IMR-90 (cell line): Measurements from ENCODE around the gene NDUFAF5. TPM values are rescaled to one million over a fixed set of nuclear protein-coding genes. Genes with fewer than 3 reads are reported as not detected.

Source experiments
- ATAC-seq: fragments of 200-7000 bp; cut with Tn5 transposase; 2 replicates; pipeline ENCODE4 v1.9.1; 2020; ENCODE audit warnings: low read depth, mild to moderate bottlenecking, moderate library complexity
- BruUV-seq: library from RNA; stranded (reverse); fragments of 400-500 nt; replicated peaks from 2 replicates; lab custom pipeline; 2021; lab: Mats Ljungman, UMichigan
- CTCF ChIA-PET: fragments of 300-600 bp; formaldehyde crosslinking; extraction: SDS; loops from one replicate; lab custom pipeline; 2021; ENCODE audit warnings: antibody characterized with exemption; lab: Yijun Ruan, JAX
- POLR2A ChIA-PET: fragments of 300-600 bp; sonication (Branson Sonifier 250); formaldehyde crosslinking; loops from one replicate; lab custom pipeline; 2022; ENCODE audit warnings: antibody characterized with exemption; ENCODE audit not compliant: unreplicated experiment; lab: Charles Lee
- DNase-seq: peaks from one replicate; pipeline ENCODE4 v3.0.0; 2013
- H2AFZ ChIP-seq: replicated peaks from 2 replicates; pipeline ENCODE3; 2013; ENCODE audit warnings: low read length, mild to moderate bottlenecking; ENCODE audit not compliant: poor library complexity
- H2AK5ac ChIP-seq: 2 replicates; pipeline ENCODE4 v1.6.1; 2013; ENCODE audit warnings: low read depth, low read length, inconsistent platforms
- H2AK9ac ChIP-seq: replicated peaks from 2 replicates; pipeline ENCODE3; 2013; ENCODE audit warnings: mild to moderate bottlenecking, low read depth, low read length, moderate library complexity; ENCODE audit not compliant: poor library complexity
- H2BK120ac ChIP-seq: 2 replicates; pipeline ENCODE4 v1.6.1; 2013; ENCODE audit warnings: low read depth, low read length, inconsistent platforms
- H2BK15ac ChIP-seq: 3 replicates; pipeline ENCODE4 v1.6.1; 2013; ENCODE audit warnings: low read depth, low read length, inconsistent platforms
- H2BK20ac ChIP-seq: 2 replicates; pipeline ENCODE4 v1.6.1; 2013; ENCODE audit warnings: low read depth, mild to moderate bottlenecking, inconsistent platforms, low read length, moderate library complexity
- H2BK5ac ChIP-seq: 2 replicates; pipeline ENCODE4 v1.6.1; 2013; ENCODE audit warnings: mild to moderate bottlenecking, low read depth, low read length, inconsistent platforms; ENCODE audit not compliant: poor library complexity, severe bottlenecking
- H3K14ac ChIP-seq: replicated peaks from 2 replicates; pipeline ENCODE4 v1.6.1; 2013; ENCODE audit warnings: low read depth, low read length, inconsistent platforms
- H3K18ac ChIP-seq: 2 replicates; pipeline ENCODE4 v1.6.1; 2013; ENCODE audit warnings: low read depth, low read length, control low read depth
- H3K23ac ChIP-seq: 2 replicates; pipeline ENCODE4 v1.6.1; 2013; ENCODE audit warnings: low read depth, low read length, inconsistent platforms
- H3K27ac ChIP-seq: 2 replicates; pipeline ENCODE4 v1.5.1; 2013; ENCODE audit warnings: mild to moderate bottlenecking, control low read depth, low read length; ENCODE audit not compliant: insufficient read depth
- H3K27me3 ChIP-seq: 2 replicates; pipeline ENCODE4 v1.6.1; 2013; ENCODE audit warnings: low read length; ENCODE audit not compliant: control insufficient read depth, insufficient read depth
- H3K36me3 ChIP-seq: 2 replicates; pipeline ENCODE4 v1.6.1; 2013; ENCODE audit warnings: low read length, mixed read lengths; ENCODE audit not compliant: control insufficient read depth, insufficient read depth
- H3K4ac ChIP-seq: 2 replicates; pipeline ENCODE4 v1.6.1; 2013; ENCODE audit warnings: low read depth, low read length, inconsistent platforms
- H3K4me1 ChIP-seq: 2 replicates; pipeline ENCODE4 v1.6.1; 2013; ENCODE audit warnings: low read length, mixed read lengths; ENCODE audit not compliant: control insufficient read depth, insufficient read depth
- H3K4me2 ChIP-seq: 2 replicates; pipeline ENCODE4 v1.6.1; 2013; ENCODE audit warnings: low read depth, mild to moderate bottlenecking, control low read depth, low read length, moderate library complexity
- H3K4me3 ChIP-seq: 2 replicates; pipeline ENCODE4 v1.5.1; 2013; ENCODE audit warnings: low read depth, mild to moderate bottlenecking, control low read depth, low read length, moderate library complexity; ENCODE audit not compliant: insufficient read depth
- H3K56ac ChIP-seq: 2 replicates; pipeline ENCODE4 v1.6.1; 2013; ENCODE audit warnings: low read length, inconsistent platforms; ENCODE audit not compliant: insufficient read depth; ENCODE audit errors: extremely low read depth
- H3K79me1 ChIP-seq, 2 experiments: 2 replicates each; pipeline ENCODE4 v1.6.1; 2013; ENCODE audit warnings: low read length in 2 of 2, inconsistent platforms in 1 of 2, low read depth in 1 of 2
- H3K9ac ChIP-seq: 2 replicates; pipeline ENCODE4 v1.6.1; 2013; ENCODE audit warnings: low read depth, low read length, control low read depth
- H3K9me1 ChIP-seq: 2 replicates; pipeline ENCODE4 v1.6.1; 2013; ENCODE audit warnings: low read length, inconsistent platforms; ENCODE audit not compliant: insufficient read depth
- H3K9me3 ChIP-seq: 2 replicates; pipeline ENCODE4 v1.6.1; 2013; ENCODE audit warnings: low read length; ENCODE audit not compliant: control insufficient read depth, insufficient read depth
- H4K20me1 ChIP-seq: 2 replicates; pipeline ENCODE4 v1.6.1; 2013; ENCODE audit warnings: low read length, inconsistent platforms; ENCODE audit not compliant: insufficient read depth
- H4K5ac ChIP-seq: 2 replicates; pipeline ENCODE4 v1.6.1; 2013; ENCODE audit warnings: mild to moderate bottlenecking, low read depth, low read length, control low read depth
- H4K8ac ChIP-seq, 2 experiments: 2 replicates each; pipeline ENCODE4 v1.6.1; 2013; ENCODE audit warnings: low read depth in 2 of 2, low read length in 2 of 2, control low read depth in 1 of 2, inconsistent platforms in 1 of 2
- H4K91ac ChIP-seq: 2 replicates; pipeline ENCODE4 v1.6.1; 2013; ENCODE audit warnings: low read depth, low read length, inconsistent platforms; ENCODE audit not compliant: insufficient read depth
- BHLHE40 ChIP-seq: fragments of 150-350 bp; IDR thresholded peaks from 2 replicates; pipeline ENCODE4 v1.6.1; 2016; ENCODE audit warnings: mild to moderate bottlenecking, low read depth, low read length
- CEBPB ChIP-seq: IDR thresholded peaks from 2 replicates; pipeline ENCODE4 v1.6.1; 2012; ENCODE audit warnings: low read depth, low read length, improper control_type of control experiment
- CHD1 ChIP-seq: IDR thresholded peaks from 2 replicates; pipeline ENCODE4 v1.6.1; 2012; ENCODE audit warnings: low read depth, low read length, improper control_type of control experiment
- FOS ChIP-seq: fragments of 150-350 bp; IDR thresholded peaks from 2 replicates; pipeline ENCODE4 v1.6.1; 2016; ENCODE audit warnings: low read depth, low read length
- MAFK ChIP-seq: IDR thresholded peaks from 2 replicates; pipeline ENCODE4 v1.6.1; 2012; ENCODE audit warnings: low read depth, low read length, improper control_type of control experiment
- MAZ ChIP-seq: IDR thresholded peaks from 2 replicates; pipeline ENCODE4 v1.6.1; 2012; ENCODE audit warnings: low read depth, mild to moderate bottlenecking, low read length, improper control_type of control experiment, moderate library complexity, borderline replicate concordance
- MXI1 ChIP-seq: IDR thresholded peaks from 2 replicates; pipeline ENCODE4 v1.6.1; 2012; ENCODE audit warnings: low read depth, mild to moderate bottlenecking, low read length, moderate library complexity, borderline replicate concordance
- NFE2L2 ChIP-seq: fragments of 150-350 bp; IDR thresholded peaks from 2 replicates; pipeline ENCODE4 v1.6.1; 2016; ENCODE audit warnings: low read depth, mild to moderate bottlenecking, low read length
- POLR2A ChIP-seq: IDR thresholded peaks from 2 replicates; pipeline ENCODE4 v1.6.1; 2012; ENCODE audit warnings: mild to moderate bottlenecking, low read depth, low read length
- RAD21 ChIP-seq: IDR thresholded peaks from 2 replicates; pipeline ENCODE4 v1.6.1; 2012; ENCODE audit warnings: low read length, improper control_type of control experiment
- RCOR1 ChIP-seq: IDR thresholded peaks from 2 replicates; pipeline ENCODE4 v1.6.1; 2012; ENCODE audit warnings: mild to moderate bottlenecking, low read length, improper control_type of control experiment; ENCODE audit not compliant: insufficient replicate concordance
- RFX5 ChIP-seq: IDR thresholded peaks from 2 replicates; pipeline ENCODE4 v1.8.0; 2012; ENCODE audit warnings: low read depth, mild to moderate bottlenecking, low read length, moderate library complexity
- SMC3 ChIP-seq: fragments of 150-350 bp; IDR thresholded peaks from 2 replicates; pipeline ENCODE4 v1.6.1; 2016; ENCODE audit warnings: low read depth, mild to moderate bottlenecking, antibody characterized with exemption, low read length, moderate library complexity
- WGBS, 2 experiments: methylation state at CpG; one replicate each; pipeline versions ENCODE4 v1.1.5 to v1.1.7; 2013; ENCODE audit warnings: missing lambda C conversion rate in 2 of 2; ENCODE audit not compliant: insufficient read length in 1 of 2; ENCODE audit errors: extremely low coverage in 2 of 2; 5-methylcytosine and 5-hydroxymethylcytosine counted together
- dilution Hi-C: fragments of 300-500 bp; cut with HindIII; formaldehyde crosslinking; loops from one replicate; pipeline ENCODE4 v1.14.3; 2018; ENCODE audit warnings: low sequenced_read_pairs; ENCODE audit not compliant: unreplicated experiment
- in situ Hi-C: fragments of 300-500 bp; cut with MboI; formaldehyde crosslinking; loops from 3 replicates; pipeline ENCODE4 v1.14.3; 2019; ENCODE audit warnings: low sequenced_read_pairs, inconsistent platforms, mixed read lengths
- intact Hi-C: fragments of 100-400 bp; cut with micrococcal nuclease; formaldehyde crosslinking; loops from 2 replicates; pipeline ENCODE4 v1.10.0; 2022
- polyA plus RNA-seq, 3 experiments: library from polyadenylated mRNA; depleted of rRNA; stranded (reverse); fragments of >200 nt; gene quantifications; 2 replicates each; pipeline ENCODE4 v1.2.3, GENCODE V29; 2012; ENCODE audit warnings: low replicate concordance in 1 of 3
- total RNA-seq: library from RNA; depleted of rRNA; stranded (reverse); fragments of >200 nt; gene quantifications from 2 replicates; pipeline ENCODE4 v1.2.3, GENCODE V29; 2012
- TF ChIP-seq, protein P1 (sequence below): fragments of 150-350 bp; IDR thresholded peaks from 2 replicates; pipeline ENCODE4 v1.6.1; 2016; ENCODE audit warnings: low read depth, mild to moderate bottlenecking, low read length, moderate library complexity, borderline replicate concordance
- TF ChIP-seq, protein P2 (sequence below): conservative IDR thresholded peaks from 2 replicates; pipeline ENCODE4 v1.5.1; 2012; ENCODE audit warnings: mild to moderate bottlenecking, low read depth, low read length, improper control_type of control experiment
- TF ChIP-seq, protein P3 (sequence below): fragments of 150-350 bp; IDR thresholded peaks from 2 replicates; pipeline ENCODE4 v1.6.1; 2017; ENCODE audit warnings: mild to moderate bottlenecking, antibody characterized with exemption, low read length, low read depth

The NDUFAF5 gene
- total and polyA plus RNA-seq, 2 of the 4 experiments (the other 2 are of a cell fraction), result 6.8 to 12.3 TPM

DNA sequence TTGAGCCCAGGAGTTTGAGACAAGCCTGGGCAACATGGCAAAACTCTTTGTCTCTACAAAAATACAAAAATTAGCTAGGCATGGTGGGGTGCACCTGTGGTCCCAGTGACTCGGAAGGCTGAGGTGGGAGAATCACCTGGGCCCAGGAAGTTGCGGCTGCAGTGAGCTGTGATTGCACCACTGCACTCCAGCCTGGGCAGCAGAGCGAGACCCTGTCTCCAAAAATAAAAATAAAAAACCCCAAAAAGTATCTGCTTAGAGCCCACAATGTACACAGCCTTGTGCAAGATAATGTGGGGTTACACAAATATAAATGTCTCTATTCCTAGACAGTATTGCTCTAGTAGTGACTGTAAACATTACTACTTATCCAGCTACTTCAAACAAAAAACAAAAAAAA lies 6.0 kb upstream of the NDUFAF5 start:
- Histone ChIP-seq H2AK9ac (no peak overlapping the region), H2BK120ac (no peak overlapping the region), H2BK15ac (no peak overlapping the region), H3K79me1 (peaks cover 7 to 17% of the 10 kb centered on the region in 2 experiments; a peak in 2 of 4 replicates), H4K91ac (no peak overlapping the region), H3K27ac (no peak overlapping the region), H3K9ac (no peak overlapping the region), H3K14ac (no peak overlapping the region), H3K18ac (no peak overlapping the region), H3K23ac (no peak overlapping the region), H2AK5ac (no peak overlapping the region), H3K9me1 (peaks cover 3% of the 10 kb centered on the region; the same call in 1 of the 2 replicates), H3K4ac (no peak overlapping the region), H4K8ac (no peak overlapping the region), H3K4me3 (no peak overlapping the region), H4K20me1 (no peaks in the 10 kb centered on the region), H3K56ac (no peak overlapping the region), H3K36me3 (peaks cover 19% of the 10 kb centered on the region), H2BK20ac (no peak overlapping the region), H3K4me1 (peaks cover 2% of the 10 kb centered on the region; the same call in 1 of the 2 replicates), H2BK5ac (no peak overlapping the region), H3K9me3 (no peaks in the 10 kb centered on the region), H3K27me3 (no peaks in the 10 kb centered on the region), H3K4me2 (no peak overlapping the region), H2AFZ (no peak overlapping the region), H4K5ac (no peak overlapping the region)
- POLR2A ChIA-PET, result interaction anchor here (0.6 kb wide), 1 partner anchor 135 kb away, joined by 4 read pairs; no protein-coding TSS in a partner anchor
- in situ Hi-C loops (no loop called here), dilution Hi-C loops (no loop called here), intact Hi-C loops (loop anchor here (10.0 kb wide), 1 partner anchor 324 kb away; no protein-coding TSS in a partner anchor)
- ATAC-seq (no peak), DNase-seq (no peak)
- BruUV-seq, result no TSS peak
- WGBS, 2 experiments, result no CpG with 5 or more reads among the region's 3 CpGs
- CTCF ChIA-PET, result interaction anchor here (0.6 kb wide), 1 partner anchor 30 kb away, joined by 3 read pairs; no protein-coding TSS in a partner anchor
- no peak for TF ChIP-seq MXI1
- TF ChIP-seq POLR2A, result no peak
- TF ChIP-seq, protein P1, sequence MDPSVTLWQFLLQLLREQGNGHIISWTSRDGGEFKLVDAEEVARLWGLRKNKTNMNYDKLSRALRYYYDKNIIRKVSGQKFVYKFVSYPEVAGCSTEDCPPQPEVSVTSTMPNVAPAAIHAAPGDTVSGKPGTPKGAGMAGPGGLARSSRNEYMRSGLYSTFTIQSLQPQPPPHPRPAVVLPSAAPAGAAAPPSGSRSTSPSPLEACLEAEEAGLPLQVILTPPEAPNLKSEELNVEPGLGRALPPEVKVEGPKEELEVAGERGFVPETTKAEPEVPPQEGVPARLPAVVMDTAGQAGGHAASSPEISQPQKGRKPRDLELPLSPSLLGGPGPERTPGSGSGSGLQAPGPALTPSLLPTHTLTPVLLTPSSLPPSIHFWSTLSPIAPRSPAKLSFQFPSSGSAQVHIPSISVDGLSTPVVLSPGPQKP, result no peak
- TF ChIP-seq MAFK, result no peak
- no peak for TF ChIP-seq RFX5
- TF ChIP-seq RAD21, result no peak
- no peak for TF ChIP-seq SMC3
- no peak for TF ChIP-seq FOS
- no peak for TF ChIP-seq CHD1
- TF ChIP-seq, protein P2, sequence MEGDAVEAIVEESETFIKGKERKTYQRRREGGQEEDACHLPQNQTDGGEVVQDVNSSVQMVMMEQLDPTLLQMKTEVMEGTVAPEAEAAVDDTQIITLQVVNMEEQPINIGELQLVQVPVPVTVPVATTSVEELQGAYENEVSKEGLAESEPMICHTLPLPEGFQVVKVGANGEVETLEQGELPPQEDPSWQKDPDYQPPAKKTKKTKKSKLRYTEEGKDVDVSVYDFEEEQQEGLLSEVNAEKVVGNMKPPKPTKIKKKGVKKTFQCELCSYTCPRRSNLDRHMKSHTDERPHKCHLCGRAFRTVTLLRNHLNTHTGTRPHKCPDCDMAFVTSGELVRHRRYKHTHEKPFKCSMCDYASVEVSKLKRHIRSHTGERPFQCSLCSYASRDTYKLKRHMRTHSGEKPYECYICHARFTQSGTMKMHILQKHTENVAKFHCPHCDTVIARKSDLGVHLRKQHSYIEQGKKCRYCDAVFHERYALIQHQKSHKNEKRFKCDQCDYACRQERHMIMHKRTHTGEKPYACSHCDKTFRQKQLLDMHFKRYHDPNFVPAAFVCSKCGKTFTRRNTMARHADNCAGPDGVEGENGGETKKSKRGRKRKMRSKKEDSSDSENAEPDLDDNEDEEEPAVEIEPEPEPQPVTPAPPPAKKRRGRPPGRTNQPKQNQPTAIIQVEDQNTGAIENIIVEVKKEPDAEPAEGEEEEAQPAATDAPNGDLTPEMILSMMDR, result no peak
- TF ChIP-seq, protein P3, sequence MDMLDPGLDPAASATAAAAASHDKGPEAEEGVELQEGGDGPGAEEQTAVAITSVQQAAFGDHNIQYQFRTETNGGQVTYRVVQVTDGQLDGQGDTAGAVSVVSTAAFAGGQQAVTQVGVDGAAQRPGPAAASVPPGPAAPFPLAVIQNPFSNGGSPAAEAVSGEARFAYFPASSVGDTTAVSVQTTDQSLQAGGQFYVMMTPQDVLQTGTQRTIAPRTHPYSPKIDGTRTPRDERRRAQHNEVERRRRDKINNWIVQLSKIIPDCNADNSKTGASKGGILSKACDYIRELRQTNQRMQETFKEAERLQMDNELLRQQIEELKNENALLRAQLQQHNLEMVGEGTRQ, result no peak
- TF ChIP-seq RCOR1, result no peak
- TF ChIP-seq NFE2L2, result no peak
- no peak for TF ChIP-seq CEBPB
- no peak for TF ChIP-seq MAZ
- TF ChIP-seq BHLHE40, result no peak
